Astrocyte of the spinal cord (primary cell): ENCODE data around the gene PCBP4.
"Not testable (repeated sequence)": the region's sequence is repeated elsewhere in the genome, so short reads cannot be mapped to it uniquely, and the experiment has no call there.

Experiments
- DNase-seq: peaks from one replicate; pipeline ENCODE4 v3.0.0; 2011; ENCODE audit warnings: low read depth, low spot score
- H3K4me3 ChIP-seq: 2 replicates; pipeline ENCODE4 v1.5.1; 2011; ENCODE audit warnings: low read depth, mild to moderate bottlenecking, low read length, moderate library complexity
- CTCF ChIP-seq: IDR thresholded peaks from 2 replicates; pipeline ENCODE4 v1.5.1; 2012; ENCODE audit warnings: low read depth, mild to moderate bottlenecking, low read length, inconsistent platforms
- in situ Hi-C: cut with HindIII; loops from 2 replicates; pipeline ENCODE4 v1.10.0; 2017; ENCODE audit warnings: low sequenced_read_pairs

Gene PCBP4

GRCh38 chr3:51995346-51996163 lies 28.3 kb upstream of the PCBP4 start, which contains the start of gene RPL29:
Gene RPL29 (minus strand): TSS chr3:51995895. CDS start chr3:51995461, 434 bp downstream.
- in situ Hi-C loops = no loop called here
- DNase-seq = peak; percentile 96
- peak within 1 kb of the TSS; percentile 100 for H3K4me3 ChIP-seq
- TF ChIP-seq CTCF = peak; percentile 19

- no peak for DNase-seq
- H3K4me3 ChIP-seq = peak overlapping the region; percentile 100
- TF ChIP-seq CTCF = no peak
- in situ Hi-C loops = no loop called here
Measured at GRCh38 chr3:51994530-51994929, 27.3 kb upstream of the PCBP4 start.

GRCh38 chr3:51993657-51994056 lies 26.4 kb upstream of the PCBP4 start:
- in situ Hi-C loops, H3K4me3 ChIP-seq, DNase-seq: not testable (repeated sequence)

- no peak for TF ChIP-seq CTCF
- in situ Hi-C loops = no loop called here
- DNase-seq = no peak
- H3K4me3 ChIP-seq = no peak overlapping the region
Measured at GRCh38 chr3:51992017-51992682, 24.9 kb upstream of the PCBP4 start.

- DNase-seq, H3K4me3 ChIP-seq, in situ Hi-C loops: not testable (repeated sequence)
Measured at GRCh38 chr3:51990501-51990971, 23.3 kb upstream of the PCBP4 start.

- H3K4me3 ChIP-seq = no peak overlapping the region
- in situ Hi-C loops = no loop called here
- TF ChIP-seq CTCF = no peak
- no peak for DNase-seq
Measured at GRCh38 chr3:51988286-51989146, 21.3 kb upstream of the PCBP4 start.

GRCh38 chr3:51987568-51987967 lies 20.3 kb upstream of the PCBP4 start:
- no peak for DNase-seq
- no peak for TF ChIP-seq CTCF
- in situ Hi-C loops = no loop called here
- no peak overlapping the region for H3K4me3 ChIP-seq
